AG09319 (cell line): ENCODE results near the gene TNFSF13B.

Experiments
- DNase-seq: peaks from one replicate; pipeline ENCODE4 v3.0.0-alpha.2; 2010; ENCODE audit warnings: low read depth; ENCODE audit errors: extremely low read depth
- CTCF ChIP-seq: IDR thresholded peaks from 2 replicates; pipeline ENCODE4 v1.5.1; 2011; ENCODE audit warnings: low read depth, mild to moderate bottlenecking, inconsistent platforms, low read length, moderate library complexity

The TNFSF13B gene

DNA sequence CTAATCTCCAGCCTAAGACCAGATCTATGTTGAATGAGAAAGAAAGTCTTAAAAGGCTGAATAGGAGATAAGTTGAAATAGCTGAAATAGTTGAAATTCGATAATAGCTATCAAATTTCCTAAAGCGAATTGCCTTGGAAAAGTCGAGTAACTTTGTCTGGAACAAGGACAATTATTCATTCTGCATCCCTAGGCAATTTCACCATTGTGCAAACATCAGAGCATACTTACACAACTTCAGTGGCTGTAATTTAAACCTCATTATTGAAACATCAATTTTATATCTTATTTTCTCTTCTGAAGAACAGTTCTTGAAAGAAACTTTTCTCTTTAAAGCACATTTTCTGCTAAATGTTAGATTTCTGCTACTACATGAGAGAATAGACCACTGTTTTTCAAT lies 13.6 kb downstream of the TNFSF13B start:
- no peak for TF ChIP-seq CTCF
- DNase-seq: no peak

DNA sequence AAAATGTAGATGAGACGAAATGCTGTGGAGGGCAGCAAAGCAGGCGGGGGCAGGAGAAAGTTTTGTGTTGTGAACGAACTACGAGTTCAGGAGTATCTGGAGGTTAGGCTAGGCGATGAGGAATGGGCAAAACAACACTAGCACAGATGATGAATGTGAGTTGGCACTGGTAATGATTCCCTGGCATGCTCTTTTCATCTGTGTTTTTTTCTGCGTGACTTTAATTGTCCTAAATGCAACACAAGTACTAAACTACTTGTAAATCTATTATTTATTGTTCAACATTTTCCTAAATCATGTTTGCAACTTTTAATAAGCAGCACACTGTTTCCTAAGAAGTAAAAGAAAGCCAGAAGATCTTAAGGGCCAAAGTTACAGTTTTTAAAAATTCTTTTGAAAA lies 19.2 kb downstream of the TNFSF13B start:
- TF ChIP-seq CTCF: no peak

GRCh38 chr13:108289819-108290218 lies 20.3 kb downstream of the TNFSF13B start:
- DNase-seq: no peak
- no peak for TF ChIP-seq CTCF

More for the DNA sequence above, 19.2 kb downstream of the TNFSF13B start:
- no peak for DNase-seq

DNA sequence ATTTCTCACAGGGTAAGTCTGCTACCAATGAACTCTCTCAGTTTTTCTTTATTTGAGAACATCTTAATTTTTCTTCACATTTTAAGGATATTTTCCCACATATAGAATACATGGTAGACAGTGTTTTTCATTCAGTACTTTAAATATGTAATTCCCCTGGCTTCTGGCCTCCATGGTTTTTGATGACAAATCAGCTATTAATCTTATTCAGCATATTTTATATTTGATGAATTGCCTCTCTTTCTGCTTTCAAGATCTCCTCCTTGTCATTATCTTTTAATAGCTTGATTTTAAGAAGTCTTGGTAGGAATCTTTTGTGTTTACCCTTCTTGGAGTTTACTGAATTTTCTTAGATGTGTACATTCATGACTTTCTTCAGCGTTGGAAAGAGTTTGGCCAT lies 27.6 kb downstream of the TNFSF13B start:
- TF ChIP-seq CTCF: no peak
- no peak for DNase-seq

- no peak for DNase-seq
- TF ChIP-seq CTCF: no peak
Measured at GRCh38 chr13:108302279-108302678, 32.8 kb downstream of the TNFSF13B start.

GRCh38 chr13:108304170-108305016 lies 34.9 kb downstream of the TNFSF13B start:
- no peak for TF ChIP-seq CTCF
- DNase-seq: no peak

DNA sequence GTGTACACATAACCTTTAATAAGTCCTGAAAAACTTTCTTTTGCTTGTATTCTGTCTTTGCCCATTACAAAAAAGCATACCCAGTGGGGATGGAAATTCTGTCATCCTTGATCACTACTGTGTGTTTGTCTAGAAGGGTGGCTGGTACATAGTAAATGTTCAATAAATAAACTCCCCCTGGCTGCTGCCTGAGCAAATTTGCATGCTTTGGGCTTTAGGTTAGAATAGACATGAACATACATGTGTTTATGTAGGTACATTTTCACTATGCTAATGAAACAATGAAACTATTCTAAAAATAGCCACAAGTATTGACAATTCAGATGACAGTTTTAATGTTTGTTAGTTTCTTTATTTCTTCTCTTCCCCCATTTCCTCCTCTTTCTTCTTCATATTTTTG lies 36.1 kb downstream of the TNFSF13B start:
- DNase-seq: no peak
- no peak for TF ChIP-seq CTCF
